MM.1S (cell line): Measurements from ENCODE around the gene TGFA.

Source experiments
- DNase-seq: peaks from one replicate; pipeline ENCODE4 v3.0.0-alpha.2; 2015
- H2AFZ ChIP-seq: fragments of 300-600 bp; sonication (generic); 2 replicates; pipeline ENCODE4 v1.6.0; 2016; ENCODE audit warnings: antibody characterized with exemption, low read length
- H3F3A ChIP-seq: fragments of 300-600 bp; sonication (generic); 2 replicates; pipeline ENCODE4 v1.6.1; 2016; ENCODE audit warnings: mild to moderate bottlenecking, antibody characterized with exemption, low read length, moderate library complexity, mixed read lengths; ENCODE audit not compliant: insufficient read depth
- H3K27ac ChIP-seq: fragments of 300-600 bp; sonication (generic); 2 replicates; pipeline ENCODE4 v1.5.1; 2016; ENCODE audit warnings: mild to moderate bottlenecking, low read length
- H3K27me3 ChIP-seq: fragments of 300-600 bp; sonication (generic); replicated peaks from 2 replicates; pipeline ENCODE4 v1.6.0; 2016; ENCODE audit warnings: low read length; ENCODE audit not compliant: insufficient read depth
- H3K36me3 ChIP-seq: fragments of 300-600 bp; sonication (generic); replicated peaks from 2 replicates; pipeline ENCODE4 v1.6.1; 2016; ENCODE audit warnings: mild to moderate bottlenecking, low read length, mixed read lengths; ENCODE audit not compliant: insufficient read depth
- H3K4me1 ChIP-seq: fragments of 300-600 bp; sonication (generic); 2 replicates; pipeline ENCODE4 v1.6.1; 2016; ENCODE audit warnings: low read length, mixed read lengths
- H3K4me2 ChIP-seq: fragments of 300-600 bp; sonication (generic); 2 replicates; pipeline ENCODE4 v1.6.0; 2016; ENCODE audit warnings: low read depth, low read length
- H3K4me3 ChIP-seq: fragments of 300-600 bp; sonication (generic); 2 replicates; pipeline ENCODE4 v1.5.1; 2016; ENCODE audit warnings: low read length, mixed read lengths
- H3K79me2 ChIP-seq: fragments of 300-600 bp; sonication (generic); 2 replicates; pipeline ENCODE4 v1.6.1; 2016; ENCODE audit warnings: mixed run types, low read length, mixed read lengths
- H3K9ac ChIP-seq: fragments of 300-600 bp; sonication (generic); 2 replicates; pipeline ENCODE4 v1.6.1; 2016; ENCODE audit warnings: low read length, mixed read lengths
- H3K9me2 ChIP-seq: fragments of 300-600 bp; sonication (generic); replicated peaks from 2 replicates; pipeline ENCODE4 v1.6.1; 2016; ENCODE audit warnings: mild to moderate bottlenecking, low read length, mixed read lengths; ENCODE audit not compliant: insufficient read depth
- H3K9me3 ChIP-seq: fragments of 300-600 bp; sonication (generic); replicated peaks from 2 replicates; pipeline ENCODE4 v1.6.1; 2016; ENCODE audit warnings: mild to moderate bottlenecking, low read length, mixed read lengths; ENCODE audit not compliant: insufficient read depth
- H4K20me1 ChIP-seq: fragments of 300-600 bp; sonication (generic); 2 replicates; pipeline ENCODE4 v1.6.1; 2016; ENCODE audit warnings: mild to moderate bottlenecking, low read length, moderate library complexity, mixed read lengths; ENCODE audit not compliant: insufficient read depth
- EZH2 ChIP-seq: fragments of 300-600 bp; sonication (generic); optimal IDR thresholded peaks from 2 replicates; pipeline ENCODE3; 2017; ENCODE audit warnings: low read depth, mild to moderate bottlenecking, antibody characterized with exemption, low read length, mixed read lengths
- EZH2phosphoT487 ChIP-seq: fragments of 300-600 bp; sonication (generic); IDR thresholded peaks from 2 replicates; pipeline ENCODE4 v1.6.1; 2018; ENCODE audit warnings: antibody characterized with exemption, low read length
- TF ChIP-seq, protein P1 (sequence below): fragments of 300-600 bp; sonication (generic); IDR thresholded peaks from 2 replicates; pipeline ENCODE4 v1.5.1; 2016; ENCODE audit warnings: antibody characterized with exemption, low read length, mixed read lengths

TGFA gene

GRCh38 chr2:70560040-70560439 lies 6.4 kb upstream of the TGFA start:
- H3K9me3 ChIP-seq: no peaks in the 10 kb centered on the region
- no peak for TF ChIP-seq EZH2phosphoT487
- TF ChIP-seq, protein P1, sequence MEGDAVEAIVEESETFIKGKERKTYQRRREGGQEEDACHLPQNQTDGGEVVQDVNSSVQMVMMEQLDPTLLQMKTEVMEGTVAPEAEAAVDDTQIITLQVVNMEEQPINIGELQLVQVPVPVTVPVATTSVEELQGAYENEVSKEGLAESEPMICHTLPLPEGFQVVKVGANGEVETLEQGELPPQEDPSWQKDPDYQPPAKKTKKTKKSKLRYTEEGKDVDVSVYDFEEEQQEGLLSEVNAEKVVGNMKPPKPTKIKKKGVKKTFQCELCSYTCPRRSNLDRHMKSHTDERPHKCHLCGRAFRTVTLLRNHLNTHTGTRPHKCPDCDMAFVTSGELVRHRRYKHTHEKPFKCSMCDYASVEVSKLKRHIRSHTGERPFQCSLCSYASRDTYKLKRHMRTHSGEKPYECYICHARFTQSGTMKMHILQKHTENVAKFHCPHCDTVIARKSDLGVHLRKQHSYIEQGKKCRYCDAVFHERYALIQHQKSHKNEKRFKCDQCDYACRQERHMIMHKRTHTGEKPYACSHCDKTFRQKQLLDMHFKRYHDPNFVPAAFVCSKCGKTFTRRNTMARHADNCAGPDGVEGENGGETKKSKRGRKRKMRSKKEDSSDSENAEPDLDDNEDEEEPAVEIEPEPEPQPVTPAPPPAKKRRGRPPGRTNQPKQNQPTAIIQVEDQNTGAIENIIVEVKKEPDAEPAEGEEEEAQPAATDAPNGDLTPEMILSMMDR: no peak
- no peaks in the 10 kb centered on the region for H3K79me2 ChIP-seq
- no peak overlapping the region for H3K27ac ChIP-seq
- no peak overlapping the region for H3K4me2 ChIP-seq
- no peak overlapping the region for H3K4me3 ChIP-seq
- H3K9ac ChIP-seq: no peak overlapping the region
- H2AFZ ChIP-seq: no peak overlapping the region
- peaks cover 4% of the 10 kb centered on the region for H3K4me1 ChIP-seq
- H3K27me3 ChIP-seq: no peaks in the 10 kb centered on the region
- no peaks in the 10 kb centered on the region for H3F3A ChIP-seq
- H3K36me3 ChIP-seq: no peaks in the 10 kb centered on the region
- no peaks in the 10 kb centered on the region for H4K20me1 ChIP-seq
- no peak for DNase-seq
- no peaks in the 10 kb centered on the region for H3K9me2 ChIP-seq

DNA sequence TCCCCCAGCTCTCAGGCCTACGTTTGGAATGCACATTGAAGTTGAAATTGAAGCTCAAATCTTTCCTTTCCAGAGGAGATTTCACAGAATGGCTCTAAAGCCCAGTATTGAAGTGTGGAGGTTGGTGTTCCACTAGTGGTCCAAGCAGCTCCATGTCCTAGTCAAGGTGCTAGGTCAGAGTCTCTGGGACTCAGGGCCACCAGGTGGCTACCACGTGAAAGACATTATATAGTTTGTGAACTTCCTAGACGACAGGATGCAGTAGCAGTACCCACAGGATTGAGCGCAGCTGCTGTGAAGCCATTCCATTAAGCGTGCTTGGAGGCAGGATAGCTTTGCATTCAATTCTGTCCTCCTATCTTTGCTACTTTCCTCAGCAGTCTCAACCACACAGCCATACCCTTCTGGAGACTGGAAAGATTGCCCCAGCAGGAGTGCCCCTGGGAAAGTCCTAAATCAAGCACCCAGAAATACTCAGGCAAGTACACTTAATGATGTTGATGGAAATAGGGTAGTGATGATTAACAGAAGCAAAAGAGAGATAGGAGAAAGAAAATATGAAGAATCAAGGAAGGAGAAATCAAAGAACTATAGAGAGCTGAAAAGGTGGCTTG lies 4.7 kb upstream of the TGFA start:
- Histone ChIP-seq H2AFZ (no peak overlapping the region), H3K36me3 (no peaks in the 10 kb centered on the region), H3K9me3 (no peaks in the 10 kb centered on the region), H3K27me3 (no peaks in the 10 kb centered on the region), H3K4me2 (no peak overlapping the region), H3K9ac (no peak overlapping the region), H3K4me3 (no peak overlapping the region), H3K9me2 (no peaks in the 10 kb centered on the region), H4K20me1 (no peaks in the 10 kb centered on the region), H3K27ac (no peak overlapping the region), H3K79me2 (no peaks in the 10 kb centered on the region), H3K4me1 (peaks cover 10% of the 10 kb centered on the region), H3F3A (peaks cover 8% of the 10 kb centered on the region)
- no peak for DNase-seq
- TF ChIP-seq EZH2phosphoT487 (no peak), EZH2 (no peak)
- TF ChIP-seq, protein P1: no peak

DNA sequence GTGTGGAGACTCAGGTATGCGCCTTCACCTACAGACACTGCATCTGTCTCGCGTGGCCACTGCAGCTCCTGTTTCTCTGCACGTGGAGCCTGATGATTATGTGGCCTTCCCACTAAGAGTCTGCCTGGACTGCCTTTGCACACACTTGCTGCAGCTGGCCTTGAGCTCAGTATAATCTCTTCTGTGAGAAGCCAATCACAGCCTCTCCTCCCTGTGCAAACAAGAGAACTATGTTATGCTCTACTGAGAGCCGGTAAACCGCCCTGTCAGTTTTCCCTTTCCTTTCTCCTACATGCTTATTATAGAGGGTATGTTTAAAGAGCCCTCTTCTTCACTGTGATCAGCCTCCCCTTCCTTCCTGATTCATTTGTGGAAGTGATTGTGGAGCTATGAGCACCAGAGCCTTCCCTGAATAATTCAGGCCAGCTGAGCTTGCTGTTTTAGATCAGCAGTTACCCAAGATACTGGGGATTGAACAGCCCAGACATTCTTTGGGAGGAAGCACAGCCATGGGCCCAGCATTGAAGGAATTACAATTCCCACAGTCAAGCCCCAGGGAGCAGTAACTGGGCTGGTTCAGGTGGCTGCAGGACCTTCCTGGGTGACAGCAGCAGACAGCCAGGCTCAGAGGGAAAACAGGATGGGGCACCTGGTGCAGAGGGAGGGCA lies 3.7 kb upstream of the TGFA start:
- Histone ChIP-seq H3K36me3 (no peaks in the 10 kb centered on the region), H2AFZ (no peak overlapping the region), H3K79me2 (peaks cover 7% of the 10 kb centered on the region; the same call in 1 of the 2 replicates), H3K9me3 (no peaks in the 10 kb centered on the region), H3K9ac (no peak overlapping the region), H3K27me3 (no peaks in the 10 kb centered on the region), H3K4me1 (peaks cover 12% of the 10 kb centered on the region), H3K9me2 (no peaks in the 10 kb centered on the region), H3F3A (peaks cover 13% of the 10 kb centered on the region), H3K27ac (no peak overlapping the region), H3K4me2 (no peak overlapping the region), H3K4me3 (no peak overlapping the region), H4K20me1 (no peaks in the 10 kb centered on the region)
- DNase-seq: no peak
- TF ChIP-seq, protein P1: no peak
- no peak for TF ChIP-seq EZH2
